Measurements from ENCODE around the gene R3HCC1L.

- TF ChIP-seq SPI1 (IDR thresholded peaks at IDR 0.05; ENCODE audit: low read depth, low read length) = no peak
- no peak for TF ChIP-seq POLR2AphosphoS5 (IDR thresholded peaks at IDR 0.05; ENCODE audit: low read depth, low read length)
Measured at GRCh38 chr10:98260350-98260749, 125.9 kb downstream of the R3HCC1L start.

Measured in GM12891 (cell line).